Adipocyte (in vitro differentiated cells): ENCODE measurements around the gene MINDY4.
A peak's percentile ranks its signal among the peaks of the same experiment; 100 is the strongest.

ENCODE experiments used
- DNase-seq: peaks from one replicate; pipeline ENCODE4 v3.0.0-alpha.2; 2015; ENCODE audit warnings: low read depth
- H3K27me3 ChIP-seq: replicated peaks from 2 replicates; pipeline ENCODE4 v1.7.0; 2013; ENCODE audit warnings: mild to moderate bottlenecking, low read length, moderate library complexity; ENCODE audit not compliant: control insufficient read depth, insufficient read depth
- H3K36me3 ChIP-seq: 2 replicates; pipeline ENCODE4 v1.7.0; 2013; ENCODE audit warnings: low read length, mild to moderate bottlenecking, moderate library complexity; ENCODE audit not compliant: control insufficient read depth, insufficient read depth, severe bottlenecking
- H3K4me1 ChIP-seq: 2 replicates; pipeline ENCODE4 v1.7.0; 2013; ENCODE audit warnings: mild to moderate bottlenecking, low read length, moderate library complexity; ENCODE audit not compliant: control insufficient read depth, insufficient read depth
- H3K4me3 ChIP-seq: 2 replicates; pipeline ENCODE4 v1.7.0; 2013; ENCODE audit warnings: mild to moderate bottlenecking, low read length, moderate library complexity
- H3K9ac ChIP-seq: 2 replicates; pipeline ENCODE4 v1.7.0; 2013; ENCODE audit warnings: mild to moderate bottlenecking, low read length, moderate library complexity
- H3K9me3 ChIP-seq: 2 replicates; pipeline ENCODE4 v1.7.0; 2013; ENCODE audit warnings: mild to moderate bottlenecking, low read length, moderate library complexity; ENCODE audit not compliant: control insufficient read depth

Gene MINDY4

GRCh38 chr7:30916255-30916654, 145.0 kb downstream of the MINDY4 start:
- H3K36me3 ChIP-seq: no peaks in the 10 kb centered on the region
- no peaks in the 10 kb centered on the region for H3K9me3 ChIP-seq
- H3K9ac ChIP-seq: no peak overlapping the region
- H3K27me3 ChIP-seq: no peaks in the 10 kb centered on the region
- H3K4me1 ChIP-seq: peaks cover 30% of the 10 kb centered on the region
- no peak for DNase-seq
- no peak overlapping the region for H3K4me3 ChIP-seq

- H3K4me3 ChIP-seq: no peak overlapping the region
- no peaks in the 10 kb centered on the region for H3K27me3 ChIP-seq
- H3K4me1 ChIP-seq: peaks cover 35% of the 10 kb centered on the region
- no peak for DNase-seq
- no peak overlapping the region for H3K9ac ChIP-seq
- H3K9me3 ChIP-seq: no peaks in the 10 kb centered on the region
- H3K36me3 ChIP-seq: no peaks in the 10 kb centered on the region
Measured at GRCh38 chr7:30916767-30917166, 145.6 kb downstream of the MINDY4 start.

- peaks cover 35% of the 10 kb centered on the region for H3K4me1 ChIP-seq
- no peaks in the 10 kb centered on the region for H3K36me3 ChIP-seq
- no peak overlapping the region for H3K4me3 ChIP-seq
- no peak for DNase-seq
- H3K9me3 ChIP-seq: no peaks in the 10 kb centered on the region
- no peak overlapping the region for H3K9ac ChIP-seq
- no peaks in the 10 kb centered on the region for H3K27me3 ChIP-seq
Measured at GRCh38 chr7:30917216-30917893, 146.1 kb downstream of the MINDY4 start.

- Histone ChIP-seq H3K36me3 (no peaks in the 10 kb centered on the region), H3K9ac (no peak overlapping the region), H3K27me3 (no peaks in the 10 kb centered on the region), H3K9me3 (no peaks in the 10 kb centered on the region), H3K4me3 (no peak overlapping the region), H3K4me1 (peaks cover 35% of the 10 kb centered on the region)
- no peak for DNase-seq
Measured at GRCh38 chr7:30918676-30919075, 147.5 kb downstream of the MINDY4 start.

GRCh38 chr7:30920021-30920583, 148.9 kb downstream of the MINDY4 start:
- Histone ChIP-seq H3K4me1 (peaks cover 23% of the 10 kb centered on the region), H3K27me3 (no peaks in the 10 kb centered on the region), H3K9ac (no peak overlapping the region), H3K4me3 (no peak overlapping the region), H3K36me3 (peaks cover 5% of the 10 kb centered on the region), H3K9me3 (no peaks in the 10 kb centered on the region)
- DNase-seq: peak; percentile 27

- Histone ChIP-seq H3K4me1 (peaks cover 18% of the 10 kb centered on the region), H3K4me3 (no peak overlapping the region), H3K27me3 (no peaks in the 10 kb centered on the region), H3K9me3 (no peaks in the 10 kb centered on the region), H3K36me3 (peaks cover 5% of the 10 kb centered on the region), H3K9ac (peak overlapping the region; percentile 38)
- peak; percentile 71 for DNase-seq
Measured at GRCh38 chr7:30920584-30921539, 149.6 kb downstream of the MINDY4 start.

GRCh38 chr7:30921540-30922401, 150.6 kb downstream of the MINDY4 start:
- no peak overlapping the region for H3K4me3 ChIP-seq

GRCh38 chr7:30922596-30922995, 151.4 kb downstream of the MINDY4 start:
- no peak overlapping the region for H3K4me3 ChIP-seq
- H3K27me3 ChIP-seq: no peaks in the 10 kb centered on the region
- H3K9ac ChIP-seq: no peak overlapping the region
- H3K36me3 ChIP-seq: peaks cover 5% of the 10 kb centered on the region
- H3K9me3 ChIP-seq: peaks cover 8% of the 10 kb centered on the region
- peaks cover 18% of the 10 kb centered on the region for H3K4me1 ChIP-seq
- DNase-seq: no peak

More at GRCh38 chr7:30921540-30922401, 150.6 kb downstream of the MINDY4 start:
- peaks cover 5% of the 10 kb centered on the region for H3K36me3 ChIP-seq
- peak overlapping the region; percentile 38 for H3K9ac ChIP-seq
- no peak for DNase-seq
- H3K27me3 ChIP-seq: no peaks in the 10 kb centered on the region
- H3K9me3 ChIP-seq: peaks cover under 1% of the 10 kb centered on the region
- peaks cover 18% of the 10 kb centered on the region for H3K4me1 ChIP-seq

GRCh38 chr7:30923009-30923773, 152.0 kb downstream of the MINDY4 start:
- Histone ChIP-seq H3K4me3 (no peak overlapping the region), H3K27me3 (no peaks in the 10 kb centered on the region)
- no peak for DNase-seq

GRCh38 chr7:30923774-30924413, 152.7 kb downstream of the MINDY4 start:
- no peak overlapping the region for H3K4me3 ChIP-seq
- peaks cover 5% of the 10 kb centered on the region for H3K36me3 ChIP-seq
- no peaks in the 10 kb centered on the region for H3K27me3 ChIP-seq
- H3K9me3 ChIP-seq: peaks cover 8% of the 10 kb centered on the region
- peaks cover 18% of the 10 kb centered on the region for H3K4me1 ChIP-seq
- no peak overlapping the region for H3K9ac ChIP-seq
- DNase-seq: no peak

More at GRCh38 chr7:30923009-30923773, 152.0 kb downstream of the MINDY4 start:
- peaks cover 5% of the 10 kb centered on the region for H3K36me3 ChIP-seq
- H3K4me1 ChIP-seq: peaks cover 18% of the 10 kb centered on the region
- no peak overlapping the region for H3K9ac ChIP-seq
- peaks cover 8% of the 10 kb centered on the region for H3K9me3 ChIP-seq
